GM06990 (cell line): ENCODE results near the gene RGMB.
A peak's percentile ranks its signal among the peaks of the same experiment; 100 is the strongest.

Experiments
- DNase-seq: peaks from one replicate; pipeline ENCODE4 v3.0.0-alpha.2; 2011; ENCODE audit not compliant: insufficient read length; ENCODE audit errors: extremely low read depth
- H3K27me3 ChIP-seq: replicated peaks from 2 replicates; pipeline ENCODE4 v1.6.0; 2011; ENCODE audit warnings: low read length; ENCODE audit not compliant: control insufficient read depth, insufficient read depth
- H3K36me3 ChIP-seq: 2 replicates; pipeline ENCODE4 v1.5.1; 2011; ENCODE audit warnings: low read length; ENCODE audit not compliant: control insufficient read depth, insufficient read depth
- H3K4me3 ChIP-seq: replicated peaks from 2 replicates; pipeline ENCODE4 v1.5.1; 2011; ENCODE audit warnings: low read depth, mild to moderate bottlenecking, control low read depth, low read length
- CTCF ChIP-seq: IDR thresholded peaks from 2 replicates; pipeline ENCODE4 v1.5.1; 2011; ENCODE audit warnings: low read length, control low read depth, mild to moderate bottlenecking, inconsistent platforms; ENCODE audit not compliant: insufficient read depth, poor library complexity, severe bottlenecking

Gene RGMB

GRCh38 chr5:98770209-98770910 is 3.1 kb upstream of the RGMB start:
- no peaks in the 10 kb centered on the region for H3K36me3 ChIP-seq
- no peak for TF ChIP-seq CTCF
- H3K4me3 ChIP-seq, result peak overlapping the region; percentile 65
- peak; percentile 46 for DNase-seq
- no peaks in the 10 kb centered on the region; the same call in 1 of the 2 replicates for H3K27me3 ChIP-seq

GRCh38 chr5:98770911-98771322 is 2.5 kb upstream of the RGMB start:
- Histone ChIP-seq H3K36me3 (no peaks in the 10 kb centered on the region), H3K4me3 (peak overlapping the region; percentile 65), H3K27me3 (no peaks in the 10 kb centered on the region; the same call in 1 of the 2 replicates)
- TF ChIP-seq CTCF, result no peak
- no peak for DNase-seq

GRCh38 chr5:98771382-98772109 is 1.9 kb upstream of the RGMB start:
- peak; percentile 88 for TF ChIP-seq CTCF
- no peaks in the 10 kb centered on the region; the same call in 1 of the 2 replicates for H3K27me3 ChIP-seq
- DNase-seq, result peak; percentile 34
- H3K36me3 ChIP-seq, result no peaks in the 10 kb centered on the region
- H3K4me3 ChIP-seq, result peak overlapping the region; percentile 65

- H3K27me3 ChIP-seq, result no peaks in the 10 kb centered on the region; the same call in 1 of the 2 replicates
- no peak for DNase-seq
- no peaks in the 10 kb centered on the region for H3K36me3 ChIP-seq
- TF ChIP-seq CTCF, result no peak
- peak overlapping the region; percentile 81 for H3K4me3 ChIP-seq
Measured at GRCh38 chr5:98772415-98773213, 849 bp upstream of the RGMB start.

- DNase-seq, result no peak
- TF ChIP-seq CTCF, result no peak
- H3K36me3 ChIP-seq, result no peaks in the 10 kb centered on the region
Measured at GRCh38 chr5:98773214-98773463, 324 bp upstream of the RGMB start.

More at GRCh38 chr5:98773214-98773463, 324 bp upstream of the RGMB start:
- Histone ChIP-seq H3K27me3 (no peaks in the 10 kb centered on the region; the same call in 1 of the 2 replicates), H3K4me3 (peak overlapping the region; percentile 81)
